Cardiac fibroblast (primary cell): ENCODE measurements around the gene ZNF774.

Source experiments
- DNase-seq, 2 donors: peaks; one replicate each; pipeline versions ENCODE4 v3.0.0 to v3.0.0-alpha.2; 2010; ENCODE audit warnings: low read depth in 2 of 2
- H3K4me3 ChIP-seq, 2 donors: replicated peaks in 1 of 2; 1 replicate in 1 of 2; 2 replicates in 1 of 2; pipeline ENCODE4 v1.5.1; 2011; ENCODE audit warnings: low read depth in 2 of 2, low read length in 2 of 2, mild to moderate bottlenecking in 2 of 2, moderate library complexity in 1 of 2
- CTCF ChIP-seq: IDR thresholded peaks from one replicate; pipeline ENCODE4 v1.5.1; 2011; ENCODE audit warnings: low read depth, mild to moderate bottlenecking, low read length, inconsistent platforms

The ZNF774 gene

GRCh38 chr15:90316139-90316538 is 35.9 kb upstream of the ZNF774 start:
- TF ChIP-seq CTCF: no peak
- no peak overlapping the region for H3K4me3 ChIP-seq
- no peak for DNase-seq

DNA sequence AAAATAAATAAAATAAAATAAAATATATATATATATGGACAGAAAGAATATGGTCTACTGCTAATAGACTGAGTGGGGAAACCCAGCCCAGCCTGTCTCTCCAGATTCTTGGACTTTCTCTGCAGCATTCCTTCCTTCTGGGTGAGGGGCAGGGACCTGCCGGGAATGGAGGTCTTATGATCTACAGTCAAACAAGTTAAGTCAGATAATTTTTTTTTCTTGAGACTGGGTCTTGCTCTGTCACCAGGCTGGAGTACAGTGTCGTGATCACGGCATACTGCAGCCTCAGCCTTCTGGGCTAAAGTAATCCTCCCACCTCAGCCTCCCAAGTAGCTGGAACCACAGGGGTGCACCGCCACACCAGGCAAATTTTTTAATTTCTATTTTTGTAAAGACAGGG is 33.5 kb upstream of the ZNF774 start:
- no peak for TF ChIP-seq CTCF
- no peak overlapping the region for H3K4me3 ChIP-seq
- no peak for DNase-seq

- peak; percentile 93 to 95 for DNase-seq
- H3K4me3 ChIP-seq: no peak overlapping the region
- peak; percentile 100 for TF ChIP-seq CTCF
Observed at GRCh38 chr15:90320062-90320884, 31.8 kb upstream of the ZNF774 start.

DNA sequence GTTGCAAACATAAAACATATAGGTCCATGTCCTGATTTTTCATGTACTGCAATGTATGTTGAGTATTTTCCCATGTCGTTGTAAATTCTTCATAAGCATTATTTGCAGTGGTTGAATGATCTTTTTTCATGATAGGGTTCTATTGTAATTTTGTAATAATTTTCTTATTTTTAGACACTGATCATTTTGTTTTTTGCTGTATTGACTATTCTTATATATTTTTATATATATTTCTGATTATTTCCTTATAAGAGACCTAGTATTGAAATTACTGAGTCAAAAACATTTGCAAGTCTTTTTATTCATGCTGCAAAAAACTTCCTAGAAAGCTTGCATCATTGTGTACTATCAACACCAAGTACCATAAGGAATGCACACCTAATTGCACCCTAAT is 31.2 kb upstream of the ZNF774 start:
- no peak overlapping the region for H3K4me3 ChIP-seq
- no peak for TF ChIP-seq CTCF
- no peak for DNase-seq

DNA sequence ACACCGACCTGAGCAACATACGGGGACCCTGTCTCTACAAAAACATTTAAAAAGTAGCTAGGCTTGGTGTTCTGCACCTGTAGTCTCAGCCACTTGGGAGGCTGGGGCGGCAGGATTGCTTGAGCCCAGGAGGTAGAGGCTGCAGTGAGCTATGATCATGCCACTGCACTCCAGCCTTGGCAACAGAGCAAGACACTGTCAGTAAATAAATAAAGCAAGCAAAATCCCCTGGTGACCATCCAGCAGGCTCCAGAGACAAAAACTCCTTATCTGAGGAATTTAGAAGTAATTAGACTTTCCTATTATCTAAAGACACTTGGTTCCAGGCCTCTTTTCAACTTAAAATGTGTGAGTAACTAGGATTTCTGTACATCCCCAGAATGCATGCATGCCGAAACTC is 29.5 kb upstream of the ZNF774 start:
- TF ChIP-seq CTCF: no peak
- H3K4me3 ChIP-seq: no peak overlapping the region
- DNase-seq: peak in 1 of 2 donors; percentile 48

DNA sequence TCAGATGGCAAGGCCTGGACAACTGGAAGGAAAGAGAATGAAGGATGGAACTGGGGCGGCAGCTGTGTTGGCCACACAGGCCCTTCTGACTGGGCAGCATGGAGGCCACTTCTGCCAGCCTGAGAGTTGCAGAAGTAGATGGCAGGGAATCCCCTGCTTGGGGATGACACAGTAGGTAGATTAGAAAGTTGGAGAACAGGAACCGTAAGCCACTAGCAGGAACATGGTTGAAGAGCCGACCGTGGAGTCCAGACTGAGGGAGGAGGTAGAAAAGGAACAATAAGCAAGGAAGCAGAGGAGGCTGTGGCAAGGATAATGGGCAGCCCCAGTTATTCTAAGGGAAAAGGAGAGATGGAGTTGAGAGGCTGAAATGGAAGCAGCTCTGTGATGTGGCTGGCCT is 26.4 kb upstream of the ZNF774 start:
- no peak for DNase-seq
- no peak for TF ChIP-seq CTCF
- no peak overlapping the region for H3K4me3 ChIP-seq

DNA sequence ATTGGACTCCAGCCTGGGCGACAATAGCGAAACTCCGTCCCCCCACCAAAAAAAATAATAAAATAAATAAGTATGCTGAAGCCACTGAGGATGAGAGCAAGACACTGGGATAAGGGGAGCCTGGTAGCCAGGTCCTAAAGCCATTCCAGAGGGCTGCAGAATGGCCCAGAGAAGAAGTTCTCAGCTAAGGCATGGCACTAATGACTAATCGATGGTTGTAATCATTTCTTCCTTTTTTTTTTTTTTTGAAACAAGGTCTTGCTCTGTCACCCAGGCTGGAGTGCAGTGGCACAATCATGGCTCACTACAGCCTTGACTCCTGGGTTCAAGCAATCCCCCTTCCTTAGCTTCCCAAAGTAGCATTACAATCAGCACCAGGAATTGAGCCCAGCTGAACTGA is 25.6 kb upstream of the ZNF774 start:
- H3K4me3 ChIP-seq: no peak overlapping the region
- no peak for DNase-seq
- no peak for TF ChIP-seq CTCF
